ENCODE results near the gene TSPAN18. TPM values are rescaled to one million over a fixed set of nuclear protein-coding genes. Genes with fewer than 3 reads are reported as not detected.

Gene TSPAN18
- total RNA-seq, 1 donor from 2014 or later, result 99.7 TPM

DNA sequence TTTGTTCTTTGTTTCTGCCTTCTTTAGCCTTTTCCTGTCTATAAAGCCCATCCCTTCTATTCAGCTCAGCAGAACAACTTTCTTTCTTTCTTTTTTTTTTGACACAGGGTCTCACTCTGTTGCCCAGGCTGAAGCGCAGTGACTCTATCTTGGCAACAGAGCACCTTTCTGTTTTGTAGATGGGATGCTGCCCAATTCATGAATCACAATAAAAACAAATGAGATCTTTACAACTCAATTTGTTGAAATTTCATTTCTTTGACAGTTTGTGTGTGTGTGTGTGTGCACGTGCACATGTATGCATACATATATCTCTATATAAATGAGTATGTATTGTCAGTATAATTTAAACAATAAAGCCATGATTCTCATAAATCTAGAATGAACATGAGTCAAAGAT lies 25.5 kb downstream of the TSPAN18 start:
- ATAC-seq (ENCODE audit: poor library complexity) (no peak), DNase-seq (no peak)
- intact Hi-C loops (cut with DNase I), result no loop called here

DNA sequence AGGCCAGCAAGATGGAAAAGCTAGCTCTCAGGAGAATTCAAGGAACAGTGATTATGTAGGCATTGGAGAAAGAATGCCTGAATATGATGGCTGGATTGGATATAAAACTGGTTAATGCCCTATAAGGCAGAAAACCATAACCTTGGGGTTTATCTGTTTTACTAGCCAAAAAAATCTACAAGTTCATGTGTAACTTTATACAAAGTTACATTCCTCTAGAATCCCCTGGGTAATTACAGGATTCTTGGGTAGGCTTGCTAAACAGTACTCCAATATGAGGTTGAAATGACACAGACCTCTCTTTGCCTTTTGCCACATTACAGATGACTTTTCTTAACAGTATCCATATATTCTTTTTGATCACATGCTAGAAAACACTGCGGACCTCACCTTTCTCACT lies 26.0 kb downstream of the TSPAN18 start:
- ATAC-seq (ENCODE audit: poor library complexity), result no peak
- DNase-seq, result no peak
- intact Hi-C loops (cut with DNase I), result no loop called here

DNA sequence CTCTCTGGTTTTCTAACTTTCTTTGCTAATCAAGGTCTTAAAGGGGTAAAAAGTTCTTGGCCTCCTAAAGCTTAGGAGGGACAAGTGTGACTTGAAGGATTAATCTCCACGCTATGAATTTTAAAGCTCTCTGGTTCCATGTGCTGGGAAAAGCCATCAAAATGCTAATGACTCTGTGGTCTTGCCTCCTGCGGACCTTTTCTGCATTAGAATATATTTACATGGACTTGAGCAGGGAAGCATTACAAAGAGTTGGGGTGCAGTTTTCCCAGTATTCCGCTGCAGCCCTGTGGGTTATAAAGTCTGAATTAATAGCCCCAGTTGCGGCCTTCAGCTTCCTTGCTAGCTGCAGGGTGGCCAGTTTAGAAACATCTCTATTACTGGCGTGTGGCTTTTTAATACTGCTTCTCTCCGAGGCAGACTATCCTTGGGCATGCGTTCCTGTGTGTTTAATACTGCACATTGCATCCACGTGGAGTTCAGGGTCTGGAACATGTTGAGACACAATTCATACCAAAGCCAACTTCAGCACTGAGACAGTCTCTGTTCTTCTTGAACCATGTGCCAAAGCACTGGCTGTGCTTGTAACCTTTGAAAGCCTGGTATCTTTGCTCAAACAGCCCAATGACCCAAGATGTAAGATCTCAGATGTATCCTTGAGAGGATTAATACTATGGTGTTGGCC lies 27.3 kb downstream of the TSPAN18 start:
- intact Hi-C loops (cut with DNase I), result no loop called here
- peak; percentile 28 for ATAC-seq (ENCODE audit: poor library complexity)

DNA sequence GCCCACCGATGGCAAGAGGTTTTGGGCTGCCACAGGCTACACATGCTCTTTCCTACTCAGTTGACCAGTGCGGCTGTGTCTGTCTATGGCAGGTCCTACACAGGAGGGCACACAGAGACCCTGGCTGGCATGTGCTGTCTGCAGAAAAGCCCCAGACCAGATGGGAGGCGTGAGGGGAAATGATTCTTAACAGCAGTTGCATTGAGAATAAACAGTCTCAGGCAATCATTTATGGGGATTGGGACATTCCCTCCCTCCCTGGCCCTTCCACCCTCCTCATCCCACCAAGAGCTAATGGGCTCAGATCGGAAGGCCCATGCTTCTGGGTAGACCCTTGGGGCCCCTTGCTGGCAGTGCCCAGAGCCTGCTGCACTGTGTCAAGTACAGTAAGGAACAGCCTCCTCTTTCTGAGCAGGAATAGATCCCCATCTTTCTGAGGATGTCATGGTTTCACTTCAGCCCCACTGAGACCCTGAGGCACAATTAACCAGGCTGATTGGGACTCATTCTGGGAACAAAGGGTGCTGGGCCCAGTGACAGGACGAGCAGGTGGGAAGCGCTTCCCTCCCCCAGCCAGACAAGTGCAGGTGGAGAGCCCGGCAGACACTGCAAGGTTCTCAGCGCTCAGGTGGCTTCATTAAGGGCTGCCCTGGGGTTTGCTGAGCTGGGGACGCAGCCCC lies 28.3 kb downstream of the TSPAN18 start:
- DNase-seq (no peak), ATAC-seq (ENCODE audit: poor library complexity) (no peak)

More for the DNA sequence above, 27.3 kb downstream of the TSPAN18 start:
- no peak for DNase-seq

DNA sequence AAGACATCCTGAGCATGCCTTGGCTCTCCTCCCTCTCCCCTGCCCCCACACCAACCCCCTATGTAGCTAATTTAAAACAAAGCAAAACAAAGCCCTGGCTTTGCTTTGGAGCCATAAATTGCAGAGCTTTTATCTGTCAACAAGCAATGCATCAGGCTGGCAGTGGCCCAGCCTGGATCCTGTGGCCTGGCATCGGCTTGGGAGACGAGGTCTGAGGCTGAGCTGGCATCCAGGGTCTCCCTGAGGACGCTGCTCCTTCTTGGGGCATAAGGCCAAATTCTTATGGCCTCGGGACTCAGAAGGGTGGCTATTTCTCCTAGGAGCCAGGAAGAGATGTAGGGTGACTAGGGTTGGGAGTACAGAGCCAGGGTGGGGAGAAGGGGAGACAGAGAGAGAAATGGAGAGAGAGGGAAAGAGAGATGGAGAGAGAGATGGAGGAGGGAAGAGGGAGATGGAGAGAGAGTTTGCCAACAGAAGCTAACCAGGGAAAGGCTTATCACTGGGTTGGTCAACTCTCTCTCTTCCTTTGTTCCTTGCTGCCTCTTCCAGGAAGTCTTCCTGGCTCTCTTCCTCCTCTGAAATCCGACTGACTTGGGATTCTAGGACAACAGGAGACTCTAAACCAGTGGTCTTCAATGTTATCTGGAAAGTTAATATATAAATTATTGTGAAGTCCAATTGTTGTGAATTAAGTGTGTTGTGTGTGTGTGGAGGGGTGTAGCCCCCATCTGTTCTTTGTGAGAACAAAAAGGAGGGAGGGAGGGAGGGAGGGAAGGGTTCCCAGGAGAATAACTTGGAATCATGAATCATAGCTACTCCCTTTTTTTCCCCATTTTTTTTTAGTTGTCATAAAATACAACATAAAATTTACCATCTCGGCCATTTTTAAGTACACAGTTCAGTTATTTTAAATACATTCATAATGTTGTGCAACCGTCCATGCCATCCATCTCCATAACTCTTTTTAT lies 29.1 kb downstream of the TSPAN18 start:
- peak; percentile 42 for ATAC-seq (ENCODE audit: poor library complexity)
- DNase-seq, result peak; percentile 61

More for the DNA sequence above, 28.3 kb downstream of the TSPAN18 start:
- intact Hi-C loops (cut with DNase I), result no loop called here

DNA sequence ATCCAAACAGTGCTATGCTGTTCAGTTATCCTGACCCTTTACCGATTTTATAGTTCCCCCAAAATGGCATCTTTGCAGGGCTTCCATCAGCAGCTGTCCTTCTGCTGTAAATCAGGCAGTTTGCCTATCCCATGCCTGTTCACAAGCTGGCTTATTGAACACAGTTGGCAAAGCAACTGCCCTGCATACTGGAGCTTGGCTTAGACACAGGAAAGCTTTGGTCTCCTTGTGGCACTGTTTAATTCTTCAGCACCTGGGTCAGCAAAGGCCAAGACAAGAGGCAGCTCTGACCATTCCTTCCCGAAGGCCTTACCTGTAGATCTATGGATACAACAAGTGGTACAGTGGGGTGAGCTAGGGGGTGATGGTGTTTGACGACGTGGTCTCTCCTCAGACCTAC lies 32.2 kb downstream of the TSPAN18 start:
- no peak for DNase-seq
- intact Hi-C loops (cut with DNase I), result no loop called here
- ATAC-seq (ENCODE audit: poor library complexity), result no peak

More for the DNA sequence above, 29.1 kb downstream of the TSPAN18 start:
- intact Hi-C loops (cut with DNase I), result no loop called here

DNA sequence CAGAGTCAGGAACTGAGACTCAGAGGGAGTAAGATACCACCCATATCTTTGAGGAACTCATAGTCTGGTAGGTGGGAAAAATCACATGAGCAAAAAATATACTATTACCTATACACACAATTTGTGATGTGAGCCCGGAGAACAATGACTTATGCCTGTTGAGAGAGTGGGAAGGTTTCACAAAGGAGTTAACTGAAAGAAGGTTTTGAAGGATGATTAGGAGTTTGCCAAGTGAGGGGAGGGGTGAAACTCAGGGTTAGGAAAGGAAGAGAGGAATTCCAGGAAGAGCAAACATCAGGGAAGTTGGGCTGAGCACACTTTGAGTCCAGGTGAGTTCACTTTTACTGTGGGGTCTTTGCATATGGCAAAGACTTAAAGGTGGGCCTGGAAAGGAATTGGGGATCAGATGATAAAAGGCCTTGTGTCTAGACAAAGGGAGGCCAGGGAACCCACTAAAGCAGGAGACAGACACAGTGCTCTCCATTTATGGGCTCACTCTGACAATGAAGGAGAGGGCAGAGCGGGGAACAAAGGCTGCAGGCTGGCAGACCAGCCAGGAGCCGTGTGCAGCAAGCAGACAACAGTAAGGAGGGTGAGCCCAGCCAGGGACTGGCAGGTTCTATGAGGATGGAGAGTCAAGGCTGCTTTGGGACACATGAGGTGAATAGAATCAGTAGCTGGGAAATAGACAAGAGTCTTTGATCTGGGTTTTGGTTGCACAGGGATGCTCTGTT lies 33.1 kb downstream of the TSPAN18 start:
- no peak for ATAC-seq (ENCODE audit: poor library complexity)
- intact Hi-C loops (cut with DNase I), result no loop called here
- no peak for DNase-seq

DNA sequence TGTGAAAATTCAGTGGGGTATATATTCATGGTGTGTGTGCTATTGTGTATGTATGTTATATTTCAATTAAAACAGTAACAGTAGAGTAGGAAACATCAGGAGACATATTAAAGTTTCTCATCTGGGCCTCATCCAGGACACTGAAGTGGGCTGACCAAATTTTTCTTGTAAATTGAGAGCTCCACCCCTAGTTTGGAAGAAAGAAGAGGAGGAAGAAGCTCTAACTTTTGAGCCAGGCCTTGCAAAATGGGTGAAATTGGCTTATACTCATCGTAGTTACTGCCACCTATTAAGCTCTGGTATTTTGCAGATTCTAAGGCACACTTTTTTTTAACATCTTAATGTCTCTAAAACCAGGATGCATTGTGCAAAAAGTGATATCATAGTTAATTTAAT lies 33.7 kb downstream of the TSPAN18 start:
- no peak for ATAC-seq (ENCODE audit: poor library complexity)
- DNase-seq, result no peak
- intact Hi-C loops (cut with DNase I), result no loop called here

DNA sequence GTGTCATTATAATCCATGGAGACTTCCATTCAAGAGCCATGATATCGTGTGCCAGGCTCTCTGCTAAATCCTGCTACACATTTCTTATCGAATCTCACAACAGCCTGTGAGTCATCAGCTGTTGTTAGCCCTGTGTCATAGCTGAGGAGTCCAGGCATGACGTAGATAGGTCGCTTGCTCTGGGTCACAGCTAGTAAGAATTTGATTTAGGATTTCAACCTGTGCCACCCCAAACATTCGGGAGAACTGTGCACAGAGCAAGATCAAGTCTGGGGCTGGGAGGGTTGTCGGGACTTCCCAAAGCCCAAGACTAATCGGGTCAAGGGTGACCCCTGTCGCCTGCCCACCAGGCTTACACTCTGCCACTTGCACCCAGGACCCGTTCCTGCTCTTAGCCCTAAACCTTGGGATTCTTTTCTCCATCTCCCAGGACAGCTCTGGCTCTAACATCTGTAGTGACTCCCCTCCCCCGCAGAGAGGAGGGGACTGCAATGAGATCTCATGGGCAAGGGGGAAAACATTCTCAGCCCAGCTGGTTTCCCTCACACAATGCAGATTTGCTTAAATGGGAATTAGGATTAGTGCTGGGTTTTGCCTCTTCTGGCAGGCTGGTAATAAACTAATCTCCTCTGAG lies 34.3 kb downstream of the TSPAN18 start:
- DNase-seq (peak; percentile 57), ATAC-seq (ENCODE audit: poor library complexity) (peak; percentile 90)
- intact Hi-C loops (cut with DNase I), result no loop called here

DNA sequence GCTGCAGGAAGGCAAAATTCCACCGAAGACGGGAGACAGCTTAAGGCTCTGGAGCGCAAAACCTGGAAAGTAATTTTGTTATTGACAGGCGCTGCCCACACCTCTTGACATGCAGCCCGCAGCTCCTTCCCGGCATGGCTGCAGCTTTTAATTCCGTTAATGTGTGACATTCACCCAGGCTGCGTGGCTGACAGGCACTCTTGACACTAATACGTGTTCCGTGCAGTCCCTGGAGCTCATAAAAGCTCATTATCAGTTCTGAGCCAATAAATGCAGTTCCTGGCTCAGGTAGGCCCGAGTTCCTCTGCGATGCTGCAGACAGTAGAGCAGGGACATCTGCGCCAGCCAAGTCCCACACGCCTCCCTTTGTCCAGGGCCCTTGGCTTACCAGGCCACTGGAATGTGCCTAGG lies 34.8 kb downstream of the TSPAN18 start:
- intact Hi-C loops (cut with DNase I), result no loop called here
- peak; percentile 57 for DNase-seq
- ATAC-seq (ENCODE audit: poor library complexity), result peak; percentile 44

DNA sequence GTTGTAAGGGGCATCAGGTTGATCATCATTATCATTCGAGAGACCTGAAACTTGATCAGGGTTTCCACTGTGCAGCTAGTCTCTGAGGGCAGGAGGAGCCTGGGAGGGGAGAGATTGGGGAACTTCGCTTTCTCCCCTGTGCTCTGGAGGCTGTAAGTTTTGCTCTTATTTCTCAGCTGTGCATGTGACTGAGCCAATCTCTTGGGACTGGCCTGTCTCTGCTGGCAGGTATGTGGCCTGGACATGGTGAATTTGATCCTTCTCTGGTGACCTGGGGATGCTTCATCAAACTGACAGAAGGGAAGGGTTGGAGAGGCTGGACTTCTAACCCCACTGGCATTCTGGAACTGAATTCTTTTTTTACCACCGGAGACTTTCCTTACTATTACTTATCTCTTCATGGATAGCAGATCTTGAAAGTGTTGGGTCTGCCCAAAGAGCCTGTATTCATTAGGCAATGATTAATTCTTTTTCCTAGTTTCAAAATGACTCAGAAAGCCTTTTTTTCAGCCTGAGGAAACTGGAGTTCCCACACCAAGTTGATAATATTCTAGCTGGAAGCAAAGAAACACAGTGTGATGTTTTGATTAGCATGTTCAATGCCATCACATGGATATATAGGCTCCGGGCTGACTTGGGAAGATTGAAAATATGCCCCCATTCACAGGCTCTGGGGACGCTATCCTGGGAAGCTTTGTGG lies 36.5 kb downstream of the TSPAN18 start:
- DNase-seq, result no peak
- intact Hi-C loops (cut with DNase I), result no loop called here
- ATAC-seq (ENCODE audit: poor library complexity), result no peak

DNA sequence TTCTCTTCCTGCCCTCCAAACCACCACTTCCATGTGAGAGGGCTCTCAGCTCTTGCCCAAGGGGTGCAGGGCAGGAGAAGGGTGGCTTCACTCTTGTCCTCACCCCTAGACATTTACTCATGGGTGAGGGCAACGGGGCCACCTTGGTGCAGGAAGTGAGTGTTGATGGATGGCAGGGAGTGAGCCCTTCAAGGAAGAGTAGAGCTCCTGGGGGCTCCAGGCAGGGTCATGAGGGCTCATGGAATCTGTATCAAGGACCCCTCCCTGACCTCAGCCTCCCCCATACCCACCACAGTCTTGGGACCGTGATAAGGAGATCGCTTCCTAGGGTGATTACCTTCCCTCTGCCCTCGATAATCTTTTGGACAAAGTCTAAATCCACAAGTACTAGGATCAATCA lies 37.8 kb downstream of the TSPAN18 start:
- DNase-seq (no peak), ATAC-seq (ENCODE audit: poor library complexity) (no peak)
- intact Hi-C loops (cut with DNase I), result no loop called here

DNA sequence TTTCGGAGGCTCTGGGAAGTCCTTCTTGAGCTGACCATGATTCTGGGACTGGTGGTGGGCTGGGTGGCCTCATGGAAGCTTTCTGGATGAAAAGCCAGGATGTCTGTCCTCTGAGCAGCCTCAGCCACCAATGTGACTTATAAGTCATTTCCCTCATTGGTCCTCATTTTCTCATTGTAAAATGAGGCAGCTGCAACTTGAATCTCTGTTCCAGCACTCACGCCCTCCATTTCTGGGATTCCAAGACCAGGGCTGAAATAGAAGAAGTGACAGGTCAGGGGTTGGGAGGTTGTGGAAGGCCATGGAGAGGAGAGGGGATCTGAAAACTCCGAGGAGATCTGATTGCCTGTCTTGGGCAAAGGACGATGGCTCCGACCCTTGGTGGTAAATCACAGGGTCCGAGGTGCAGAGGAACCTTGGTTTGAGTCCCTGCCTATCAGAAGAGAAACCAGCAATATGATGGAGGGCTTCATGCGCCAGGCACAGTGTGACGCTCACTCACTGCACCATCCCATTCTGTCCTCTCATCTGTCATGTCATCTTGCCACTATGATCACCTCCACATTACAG lies 38.3 kb downstream of the TSPAN18 start:
- ATAC-seq (ENCODE audit: poor library complexity), result no peak
- intact Hi-C loops (cut with DNase I), result no loop called here
- DNase-seq, result no peak

DNA sequence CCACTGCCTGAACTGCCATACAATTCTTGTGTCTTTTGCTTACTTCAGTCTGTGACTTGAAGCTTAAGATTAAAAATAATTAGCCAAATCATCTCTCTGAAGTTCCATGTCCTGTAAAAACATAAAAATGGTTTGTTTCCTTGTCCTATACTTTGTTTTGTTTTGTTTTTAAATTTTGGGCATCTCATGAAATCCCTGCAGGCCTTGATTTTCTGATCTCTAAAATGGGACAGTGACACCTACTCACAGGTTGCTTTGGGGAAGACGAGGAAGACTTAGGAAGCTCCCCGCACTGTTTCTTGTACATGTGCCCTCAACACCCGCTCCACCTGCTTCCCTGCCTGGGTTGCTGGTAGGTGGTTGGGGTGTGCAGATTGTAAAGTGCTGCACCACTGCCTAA lies 38.9 kb downstream of the TSPAN18 start:
- ATAC-seq (ENCODE audit: poor library complexity), result no peak
- intact Hi-C loops (cut with DNase I), result no loop called here
- no peak for DNase-seq

DNA sequence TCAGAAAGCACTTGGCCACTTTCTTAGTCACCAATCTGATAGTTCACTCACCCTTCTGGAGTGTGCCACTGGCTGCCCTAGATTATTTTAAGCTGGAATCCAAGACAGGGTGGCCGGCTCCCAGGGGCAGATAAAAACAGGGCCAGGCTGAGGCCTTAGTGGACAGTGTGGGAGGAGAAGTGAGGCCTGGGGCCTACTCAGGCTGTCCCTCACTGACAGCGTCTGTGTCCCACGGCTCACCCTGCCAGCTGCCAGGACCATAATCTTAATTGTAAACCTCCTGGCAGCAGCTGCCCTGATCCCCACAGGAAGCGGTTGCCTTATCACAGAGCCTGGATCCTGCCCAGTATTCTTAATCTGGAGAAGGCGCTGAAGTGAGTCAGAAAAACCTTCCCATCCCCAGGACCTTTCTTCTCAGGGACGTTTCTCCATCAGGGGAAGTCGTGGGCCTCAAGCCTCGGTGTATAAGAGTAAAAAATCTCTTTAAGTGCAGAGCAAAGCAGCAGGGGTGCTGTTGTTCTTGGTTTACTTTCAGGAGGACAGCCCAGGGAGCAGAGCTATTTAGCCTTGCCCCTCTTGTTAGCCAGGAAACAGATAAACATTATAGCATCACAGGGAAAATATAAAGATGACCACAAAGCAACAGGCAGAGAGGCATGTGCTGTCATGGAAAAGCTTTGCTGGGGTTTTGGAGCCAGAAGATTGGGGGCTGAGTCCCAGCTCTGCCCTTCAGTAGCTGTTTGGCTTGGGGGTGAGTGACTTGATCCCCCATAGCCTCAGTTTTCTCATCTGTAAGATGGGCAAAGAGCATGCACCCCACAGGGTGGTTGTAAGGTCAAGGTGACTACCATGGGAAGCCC lies 39.6 kb downstream of the TSPAN18 start:
- peak; percentile 86 for ATAC-seq (ENCODE audit: poor library complexity)
- intact Hi-C loops (cut with DNase I), result no loop called here
- peak; percentile 84 for DNase-seq

DNA sequence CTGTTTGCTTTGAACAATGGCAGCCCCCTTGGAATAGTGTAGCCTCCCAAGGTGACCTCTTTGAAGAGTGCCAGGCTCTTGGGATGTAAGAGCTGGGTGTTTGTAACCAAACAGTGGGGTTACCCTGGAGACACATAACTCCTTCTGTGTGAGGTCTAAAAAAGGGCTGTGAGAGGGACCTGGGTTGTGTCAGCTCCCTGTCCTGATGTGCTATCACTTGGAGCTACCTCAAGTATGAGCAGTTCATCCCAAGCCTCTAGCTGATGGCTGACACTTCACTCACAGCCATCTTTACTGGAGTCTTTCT lies 40.2 kb downstream of the TSPAN18 start:
- ATAC-seq (ENCODE audit: poor library complexity) (peak; percentile 87), DNase-seq (no peak)
- intact Hi-C loops (cut with DNase I), result no loop called here

DNA sequence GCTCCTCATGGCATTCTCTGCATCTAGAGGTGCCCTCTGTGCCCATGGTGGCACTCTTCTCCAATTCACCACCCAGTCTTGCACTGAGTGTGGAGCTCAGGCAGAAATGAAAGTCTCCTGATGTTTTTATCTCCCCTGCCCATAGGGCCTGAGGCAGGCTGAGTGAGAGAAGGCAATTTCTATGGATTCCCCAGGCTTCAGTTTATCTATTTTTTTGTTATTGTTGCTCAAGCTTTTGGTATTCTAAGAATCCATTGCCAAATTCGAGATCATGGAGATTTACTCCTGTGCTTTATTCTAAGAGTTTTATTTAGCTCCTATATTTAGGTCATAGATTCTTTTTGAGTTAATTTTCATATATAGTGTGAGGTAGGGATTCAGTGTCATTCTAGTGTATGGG lies 40.7 kb downstream of the TSPAN18 start:
- DNase-seq, result no peak
- ATAC-seq (ENCODE audit: poor library complexity), result peak; percentile 10
- intact Hi-C loops (cut with DNase I), result no loop called here
